Gastrocnemius medialis (tissue), 4 donors: ENCODE results near the gene SLAMF9. TPM values are rescaled to one million over a fixed set of nuclear protein-coding genes. Genes with fewer than 3 reads are reported as not detected.

Experiments used
- ATAC-seq, 2 donors: fragments of 150-250 bp; one replicate each; pipeline ENCODE4 v1.9.1; 2016
- DNase-seq, 2 donors: peaks; one replicate each; pipeline ENCODE4 v3.0.0-alpha.2; 2019
- H3K27ac ChIP-seq, 4 donors: fragments of 200-600 bp; sonication (generic); 1 replicate in 1 of 4; 2 replicates in 3 of 4; pipeline ENCODE4 v1.5.1; 2016 to 2018; ENCODE audit warnings: mild to moderate bottlenecking in 2 of 4, moderate library complexity in 1 of 4
- H3K27me3 ChIP-seq, 3 donors: fragments of 200-600 bp; sonication (generic) in 2 of 3; 1 replicate in 1 of 3; 2 replicates in 2 of 3; pipeline versions ENCODE4 v1.5.1 to v1.6.0; 2016 to 2019; ENCODE audit warnings: mild to moderate bottlenecking in 1 of 3, moderate library complexity in 1 of 3
- H3K36me3 ChIP-seq, 2 donors: fragments of 200-600 bp; sonication (generic) in 1 of 2; one replicate each; pipeline ENCODE4 v1.5.1; 2017 to 2018
- H3K4me1 ChIP-seq, 2 donors: fragments of 200-600 bp; sonication (generic) in 1 of 2; one replicate each; pipeline ENCODE4 v1.5.1; 2016 to 2017; ENCODE audit warnings: mild to moderate bottlenecking in 2 of 2
- H3K4me3 ChIP-seq, 4 donors: fragments of 200-600 bp; sonication (generic) in 3 of 4; 1 replicate in 1 of 4; 2 replicates in 3 of 4; pipeline ENCODE4 v1.5.1; 2016 to 2019; ENCODE audit warnings: mild to moderate bottlenecking in 2 of 4
- H3K9me3 ChIP-seq, 3 donors: fragments of 200-600 bp; sonication (generic) in 2 of 3; 1 replicate in 1 of 3; 2 replicates in 2 of 3; pipeline ENCODE4 v1.5.1; 2016 to 2019
- POLR2A ChIP-seq, 2 donors: fragments of 450-650 bp; IDR thresholded peaks; one replicate each; pipeline ENCODE4 v1.6.1; 2017; ENCODE audit warnings: antibody characterized with exemption in 2 of 2, mild to moderate bottlenecking in 2 of 2, moderate library complexity in 2 of 2
- in situ Hi-C, 4 donors: fragments of 200-750 bp; cut with MboI; loops; one replicate each; pipeline versions ENCODE4 v1.15.0 to v1.8.0; 2017; ENCODE audit warnings: low sequenced_read_pairs in 4 of 4
- intact Hi-C: fragments of 100-400 bp; cut with DNase I; formaldehyde crosslinking; loops from one replicate; pipeline ENCODE4 v1.15.1; 2023; ENCODE audit warnings: low total_unique reads
- total RNA-seq, 4 donors: library from RNA; depleted of rRNA; stranded (reverse); fragments of >200 nt; gene quantifications; one replicate each; pipeline versions ENCODE4 v1.1.0 to v1.2.3, GENCODE V29; 2016
- TF ChIP-seq, protein P1 (sequence below), 5 experiments: fragments of 450-650 bp in 3 of 5; fragments of 200-600 bp in 2 of 5; sonication (generic) in 2 of 5; IDR thresholded peaks in 4 of 5; conservative IDR thresholded peaks in 1 of 5; 1 replicate in 4 of 5; 2 replicates in 1 of 5; pipeline ENCODE4 v1.5.1; 2016 to 2019; ENCODE audit warnings: antibody characterized with exemption in 5 of 5, mild to moderate bottlenecking in 3 of 5, moderate library complexity in 3 of 5

SLAMF9 gene
- total RNA-seq, 4 donors from 2014 or later: not detected

DNA sequence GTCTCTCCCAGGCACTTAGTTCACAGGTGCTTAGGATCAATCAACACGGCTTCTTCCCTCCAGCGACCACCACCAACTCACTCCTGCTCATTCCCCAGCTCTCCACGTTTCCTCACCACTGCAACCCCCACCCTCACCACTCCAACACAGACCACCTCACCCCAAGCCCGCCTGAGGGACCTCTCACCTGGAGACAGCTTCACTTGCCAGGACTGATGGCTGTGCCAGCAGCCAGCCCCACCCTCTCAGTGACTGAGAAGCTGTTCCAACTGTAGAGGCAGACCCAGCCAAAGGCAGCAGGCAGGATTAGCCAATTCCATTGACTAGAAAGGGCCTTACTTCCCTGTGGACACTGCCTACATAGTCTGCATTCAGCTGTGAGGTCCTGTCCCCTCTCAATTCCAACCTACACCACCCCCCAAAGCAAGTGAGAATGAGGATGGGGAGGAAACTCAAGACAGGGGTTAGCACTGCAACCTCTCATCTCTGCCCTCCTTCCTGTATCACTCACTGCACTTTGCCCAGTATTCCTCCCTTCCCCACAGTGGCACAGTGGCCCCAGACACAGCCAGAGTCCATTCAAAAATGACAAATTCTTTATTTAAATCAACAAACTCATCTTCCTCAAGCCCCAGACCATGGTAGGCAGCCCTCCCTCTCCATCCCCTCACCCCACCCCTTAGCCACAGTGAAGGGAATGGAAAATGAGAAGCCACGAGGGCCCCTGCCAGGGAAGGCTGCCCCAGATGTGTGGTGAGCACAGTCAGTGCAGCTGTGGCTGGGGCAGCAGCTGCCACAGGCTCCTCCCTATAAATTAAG is 36.3 kb downstream of the SLAMF9 start:
- H3K4me3 ChIP-seq: no peak overlapping the region
- TF ChIP-seq, protein P1, sequence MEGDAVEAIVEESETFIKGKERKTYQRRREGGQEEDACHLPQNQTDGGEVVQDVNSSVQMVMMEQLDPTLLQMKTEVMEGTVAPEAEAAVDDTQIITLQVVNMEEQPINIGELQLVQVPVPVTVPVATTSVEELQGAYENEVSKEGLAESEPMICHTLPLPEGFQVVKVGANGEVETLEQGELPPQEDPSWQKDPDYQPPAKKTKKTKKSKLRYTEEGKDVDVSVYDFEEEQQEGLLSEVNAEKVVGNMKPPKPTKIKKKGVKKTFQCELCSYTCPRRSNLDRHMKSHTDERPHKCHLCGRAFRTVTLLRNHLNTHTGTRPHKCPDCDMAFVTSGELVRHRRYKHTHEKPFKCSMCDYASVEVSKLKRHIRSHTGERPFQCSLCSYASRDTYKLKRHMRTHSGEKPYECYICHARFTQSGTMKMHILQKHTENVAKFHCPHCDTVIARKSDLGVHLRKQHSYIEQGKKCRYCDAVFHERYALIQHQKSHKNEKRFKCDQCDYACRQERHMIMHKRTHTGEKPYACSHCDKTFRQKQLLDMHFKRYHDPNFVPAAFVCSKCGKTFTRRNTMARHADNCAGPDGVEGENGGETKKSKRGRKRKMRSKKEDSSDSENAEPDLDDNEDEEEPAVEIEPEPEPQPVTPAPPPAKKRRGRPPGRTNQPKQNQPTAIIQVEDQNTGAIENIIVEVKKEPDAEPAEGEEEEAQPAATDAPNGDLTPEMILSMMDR (IDR thresholded peaks at IDR 0.05 in 4 of 5, conservative IDR thresholded peaks at IDR 0.05 in 1 of 5): no peak
- TF ChIP-seq POLR2A (IDR thresholded peaks at IDR 0.05): no peak
- no peak for ATAC-seq
- peaks cover 0 to 14% of the 10 kb centered on the region in 2 donors for H3K36me3 ChIP-seq
- peaks cover 23 to 37% of the 10 kb centered on the region in 2 donors for H3K4me1 ChIP-seq
- no peaks in the 10 kb centered on the region for H3K9me3 ChIP-seq
- H3K27ac ChIP-seq: no peak overlapping the region
- no peak for DNase-seq
- intact Hi-C loops (no loop called here), in situ Hi-C loops (no loop called here)
- H3K27me3 ChIP-seq: no peaks in the 10 kb centered on the region

DNA sequence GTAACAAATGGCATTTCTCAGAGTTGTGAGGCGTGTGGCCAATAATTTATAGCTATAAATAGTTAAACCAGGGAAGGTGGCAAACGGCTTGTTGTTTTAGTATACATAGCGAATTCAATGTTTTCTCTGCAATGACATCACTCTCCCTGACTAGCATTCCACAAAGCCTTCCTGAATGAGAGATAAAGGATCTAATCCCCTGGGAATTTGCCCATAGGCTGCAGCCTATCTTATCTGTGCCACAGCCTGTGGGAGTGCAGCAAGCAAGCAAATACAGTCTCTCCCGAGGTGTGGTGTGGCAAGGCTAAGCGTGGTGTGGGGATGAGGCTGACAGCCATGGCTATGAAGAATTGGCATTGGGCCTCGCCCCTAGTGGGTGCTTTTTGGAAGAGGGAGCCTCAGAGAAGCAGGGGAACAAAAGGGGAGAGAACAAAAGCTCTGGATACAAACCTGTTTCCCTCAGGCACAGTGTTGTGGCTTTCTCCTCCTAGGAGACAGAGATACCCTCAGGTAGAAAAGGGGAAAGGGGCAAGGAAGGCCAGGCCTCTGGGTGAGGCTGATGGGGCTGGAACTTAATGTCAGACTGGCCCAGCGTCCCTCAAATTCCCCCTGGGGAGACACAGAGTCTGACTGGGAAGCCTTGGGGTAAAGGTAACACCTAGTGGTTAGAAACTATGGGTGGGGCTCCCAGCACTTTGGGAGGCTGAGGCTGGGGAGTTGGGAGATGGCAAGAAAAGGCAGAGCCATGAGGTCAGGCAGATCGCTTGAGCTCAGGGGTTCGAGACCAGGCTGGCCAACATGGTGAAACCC is 37.6 kb downstream of the SLAMF9 start:
- Histone ChIP-seq H3K9me3 (no peaks in the 10 kb centered on the region), H3K36me3 (peaks cover 0 to 14% of the 10 kb centered on the region in 2 donors), H3K27ac (peak overlapping the region in 1 of 4 donors; percentile 18), H3K27me3 (no peaks in the 10 kb centered on the region), H3K4me1 (peaks cover 15 to 32% of the 10 kb centered on the region in 2 donors), H3K4me3 (no peak overlapping the region)
- in situ Hi-C loops (no loop called here), intact Hi-C loops (no loop called here)
- ATAC-seq: no peak
- DNase-seq: no peak
- TF ChIP-seq, protein P1 (IDR thresholded peaks at IDR 0.05 in 4 of 5, conservative IDR thresholded peaks at IDR 0.05 in 1 of 5): no peak
- TF ChIP-seq POLR2A (IDR thresholded peaks at IDR 0.05): no peak

DNA sequence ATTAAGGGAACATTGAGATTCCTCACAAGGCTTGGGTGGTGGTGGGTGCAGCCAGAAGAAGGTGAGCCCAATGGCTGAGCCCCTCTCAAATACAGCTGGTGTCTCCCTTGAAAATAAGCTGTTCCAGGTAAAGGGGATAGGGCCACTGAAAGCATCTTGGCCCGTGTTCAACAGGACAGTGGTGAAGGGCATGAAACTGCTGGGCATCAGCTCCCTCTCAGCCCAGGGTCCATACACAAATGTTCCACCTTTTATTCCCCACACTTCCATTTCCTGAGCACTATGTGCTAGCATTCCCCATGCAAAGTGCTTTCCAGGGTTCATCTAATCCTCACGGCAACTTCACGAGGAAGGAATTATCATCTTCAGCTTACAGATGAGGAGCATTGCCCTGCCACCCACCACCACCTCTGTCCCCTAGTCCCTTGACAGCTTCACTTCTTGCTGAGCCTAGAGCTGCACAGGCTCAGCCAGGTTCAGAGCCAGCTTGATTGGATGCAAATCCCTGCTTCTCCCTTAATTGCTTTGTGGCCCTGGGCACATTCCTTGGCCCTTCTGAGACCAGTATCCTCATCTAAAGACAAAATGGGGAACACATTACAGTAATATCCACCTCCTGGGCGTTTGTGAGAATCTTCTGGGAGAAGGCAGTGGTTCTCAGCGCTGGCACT is 38.3 kb downstream of the SLAMF9 start:
- no peak for TF ChIP-seq POLR2A (IDR thresholded peaks at IDR 0.05)
- TF ChIP-seq, protein P1 (IDR thresholded peaks at IDR 0.05 in 4 of 5, conservative IDR thresholded peaks at IDR 0.05 in 1 of 5): no peak
- ATAC-seq: no peak
- Histone ChIP-seq H3K9me3 (no peaks in the 10 kb centered on the region), H3K4me1 (peaks cover 15 to 31% of the 10 kb centered on the region in 2 donors), H3K4me3 (no peak overlapping the region), H3K36me3 (peaks cover 0 to 14% of the 10 kb centered on the region in 2 donors), H3K27me3 (no peaks in the 10 kb centered on the region), H3K27ac (peak overlapping the region in 1 of 4 donors; percentile 18)
- in situ Hi-C loops: no loop called here
- intact Hi-C loops: no loop called here
- no peak for DNase-seq

DNA sequence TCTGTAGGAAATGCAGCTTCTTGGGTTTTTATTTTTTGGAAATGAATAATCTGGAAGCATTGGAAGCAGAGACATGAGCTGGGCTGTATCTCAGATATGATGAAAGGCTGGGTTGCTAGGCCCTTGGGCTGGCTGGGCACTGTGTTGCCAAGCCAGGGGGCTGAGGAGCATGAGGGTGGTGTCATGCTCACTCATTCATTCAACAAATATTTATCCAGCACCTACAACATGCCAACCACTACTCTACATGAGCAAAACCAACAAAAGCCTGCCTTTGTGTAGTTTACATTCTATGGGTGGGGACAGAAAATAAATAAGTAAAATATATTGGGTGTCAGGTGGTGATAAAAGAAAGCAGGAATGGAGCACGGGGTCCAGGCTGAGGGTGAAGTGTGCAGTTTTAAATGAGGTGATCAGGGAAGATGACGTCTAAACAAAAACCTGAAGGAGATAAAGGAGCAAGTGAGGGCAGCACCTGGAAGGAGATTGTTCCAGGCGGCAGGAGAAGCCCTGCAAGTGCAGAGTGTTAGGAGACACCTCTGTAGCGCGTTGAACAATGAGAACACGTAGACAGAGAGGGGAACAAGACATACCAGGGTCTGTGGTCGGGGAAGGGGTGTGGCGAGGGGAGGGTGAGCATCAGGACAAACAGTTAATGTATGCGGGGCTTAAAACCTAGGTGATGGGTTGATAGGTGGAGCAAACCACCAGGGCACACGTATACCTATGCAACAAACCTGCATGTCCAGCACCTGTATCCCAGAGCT is 39.6 kb downstream of the SLAMF9 start:
- peaks cover 8 to 24% of the 10 kb centered on the region in 2 donors for H3K4me1 ChIP-seq
- in situ Hi-C loops: no loop called here
- DNase-seq: no peak
- intact Hi-C loops: no loop called here
- H3K36me3 ChIP-seq: peaks cover 0 to 5% of the 10 kb centered on the region in 2 donors
- H3K9me3 ChIP-seq: no peaks in the 10 kb centered on the region
- H3K27ac ChIP-seq: no peak overlapping the region
- no peak for ATAC-seq
- H3K27me3 ChIP-seq: no peaks in the 10 kb centered on the region
- TF ChIP-seq, protein P1 (IDR thresholded peaks at IDR 0.05 in 4 of 5, conservative IDR thresholded peaks at IDR 0.05 in 1 of 5): no peak
- no peak for TF ChIP-seq POLR2A (IDR thresholded peaks at IDR 0.05)
- H3K4me3 ChIP-seq: no peak overlapping the region
